Uterus (tissue), 4 donors: ENCODE measurements around the gene COX7C. TPM values are rescaled to one million over a fixed set of nuclear protein-coding genes. Genes with fewer than 3 reads are reported as not detected.

ENCODE experiments used
- DNase-seq, 2 donors: peaks; one replicate each; pipeline ENCODE4 v3.0.0-alpha.2; 2019 to 2020
- H3K27ac ChIP-seq, 2 donors: fragments of 200-600 bp; sonication (generic); 1 replicate in 1 of 2; 2 replicates in 1 of 2; pipeline ENCODE4 v1.5.1; 2016 to 2018
- H3K27me3 ChIP-seq, 2 donors: fragments of 200-600 bp; sonication (generic); one replicate each; pipeline ENCODE4 v1.5.1; 2018 to 2019; ENCODE audit warnings: control low read depth in 1 of 2
- H3K36me3 ChIP-seq, 2 donors: fragments of 200-600 bp; sonication (generic); one replicate each; pipeline ENCODE4 v1.5.1; 2019; ENCODE audit warnings: control low read depth in 1 of 2
- H3K4me1 ChIP-seq, 2 donors: fragments of 200-600 bp; sonication (generic); one replicate each; pipeline ENCODE4 v1.5.1; 2018 to 2019; ENCODE audit warnings: control low read depth in 1 of 2
- H3K4me3 ChIP-seq, 2 donors: fragments of 200-600 bp; sonication (generic); 1 replicate in 1 of 2; 2 replicates in 1 of 2; pipeline ENCODE4 v1.5.1; 2018 to 2019; ENCODE audit warnings: mild to moderate bottlenecking in 1 of 2
- H3K9me3 ChIP-seq, 2 donors: fragments of 200-600 bp; sonication (generic); one replicate each; pipeline ENCODE4 v1.5.1; 2019; ENCODE audit warnings: control low read depth in 1 of 2
- CTCF ChIP-seq, 4 experiments: fragments of 200-600 bp in 2 of 4; fragments of 450-650 bp in 2 of 4; sonication (generic) in 2 of 4; IDR thresholded peaks; one replicate each; pipeline ENCODE4 v1.5.1; 2016 to 2019; ENCODE audit warnings: antibody characterized with exemption in 4 of 4, mild to moderate bottlenecking in 2 of 4, moderate library complexity in 1 of 4
- POLR2A ChIP-seq, 2 donors: fragments of 450-650 bp; IDR thresholded peaks; one replicate each; pipeline ENCODE4 v1.6.1; 2016; ENCODE audit warnings: antibody characterized with exemption in 2 of 2, mild to moderate bottlenecking in 1 of 2, moderate library complexity in 1 of 2
- intact Hi-C: fragments of 100-400 bp; cut with DNase I; formaldehyde crosslinking; loops from one replicate; pipeline ENCODE4 v1.15.1; 2023; ENCODE audit warnings: low total_unique reads
- small RNA-seq: library from RNA; depleted of rRNA; stranded (forward); fragments of <200 nt; gene quantifications from one replicate; pipeline ENCODE3, GENCODE V24; 2016
- total RNA-seq, 4 donors: library from RNA; depleted of rRNA in 3 of 4; stranded (reverse); fragments of >200 nt in 3 of 4; gene quantifications; one replicate each; pipeline versions ENCODE4 v1.1.0 to v1.2.4, GENCODE V29; 2014 to 2023
- donor health status: DM: yes; HTN: yes; CAD: no.

COX7C gene
- total RNA-seq, 4 donors from 2014 or later, result 152 to 723 (median 321) TPM

DNA sequence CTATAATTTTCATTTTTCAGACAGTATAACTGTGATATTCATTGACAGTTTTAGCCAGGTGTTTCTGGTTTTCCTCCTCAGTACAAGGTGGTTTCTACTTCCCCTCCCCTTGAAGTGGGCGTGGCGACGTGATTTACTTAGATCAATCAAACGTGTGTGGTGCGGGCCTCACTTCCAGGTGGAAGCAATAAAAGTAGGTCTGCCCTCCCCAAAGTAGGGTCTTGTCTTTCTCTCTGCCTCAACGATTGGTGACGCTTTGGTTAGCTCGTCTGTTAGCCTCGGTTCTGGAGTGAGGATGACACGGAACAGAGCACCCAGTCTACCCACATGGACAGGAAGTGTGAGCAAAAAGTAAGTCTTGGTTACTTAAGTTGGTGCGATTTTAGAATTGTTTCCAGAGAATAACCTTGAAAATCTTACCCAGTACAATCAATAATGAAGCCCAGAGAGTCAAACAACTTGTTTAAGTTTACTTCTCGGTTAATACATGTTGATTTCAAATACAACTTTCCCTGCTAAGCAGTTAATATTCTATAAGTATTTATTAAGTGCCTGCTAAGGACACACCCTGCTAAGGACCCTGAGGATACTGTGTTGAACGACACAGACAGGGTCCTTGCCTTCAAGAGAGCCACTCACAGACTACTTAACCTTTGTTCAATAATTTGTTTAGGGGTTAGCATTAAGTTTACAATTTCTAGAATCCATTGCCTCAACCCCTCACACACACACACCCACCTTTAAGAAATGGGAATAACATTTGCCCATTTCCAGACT lies 48.4 kb downstream of the COX7C start:
- Histone ChIP-seq H3K9me3 (no peaks in the 10 kb centered on the region), H3K4me3 (no peak overlapping the region), H3K36me3 (no peaks in the 10 kb centered on the region), H3K4me1 (no peaks in the 10 kb centered on the region), H3K27ac (no peak overlapping the region), H3K27me3 (no peaks in the 10 kb centered on the region)
- intact Hi-C loops, result no loop called here
- TF ChIP-seq CTCF (IDR thresholded peaks at IDR 0.05), result no peak
- TF ChIP-seq POLR2A (IDR thresholded peaks at IDR 0.05), result no peak
- no peak for DNase-seq

DNA sequence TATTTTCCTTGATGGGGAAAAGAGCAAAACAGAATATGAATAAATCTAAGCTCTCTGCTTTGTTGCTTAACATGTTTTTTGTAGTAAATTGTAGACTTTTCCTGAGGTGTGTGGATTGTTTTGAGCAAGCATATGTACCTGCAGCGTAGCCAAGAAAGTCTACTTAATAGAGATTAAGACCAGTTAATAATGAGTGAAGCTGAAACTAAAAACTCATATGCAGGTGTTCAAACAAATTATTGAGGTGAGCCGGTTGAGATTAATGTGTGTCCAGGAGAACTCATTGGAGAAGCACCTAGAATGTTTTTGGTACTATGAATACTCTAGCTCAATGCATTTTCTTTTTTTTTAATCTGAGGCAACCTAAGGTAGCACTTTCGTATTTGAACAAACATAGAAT lies 49.2 kb downstream of the COX7C start:
- no peak for DNase-seq
- Histone ChIP-seq H3K36me3 (no peaks in the 10 kb centered on the region), H3K27me3 (no peaks in the 10 kb centered on the region), H3K4me3 (no peak overlapping the region), H3K9me3 (no peaks in the 10 kb centered on the region), H3K4me1 (no peaks in the 10 kb centered on the region), H3K27ac (no peak overlapping the region)
- TF ChIP-seq POLR2A (IDR thresholded peaks at IDR 0.05) (no peak), CTCF (IDR thresholded peaks at IDR 0.05) (no peak)
- intact Hi-C loops, result no loop called here

Small RNA genes within 50 kb of the gene (small RNA-seq; reads per million reads assigned to genes)
- not detected for gene RNU6-804P
